Activated CD4-positive, alpha-beta memory T cell treated with anti-CD3 and anti-CD28 coated beads for 36 hours (primary cell): ENCODE measurements around the gene FRMD1. TPM values are rescaled to one million over a fixed set of nuclear protein-coding genes. Genes with fewer than 3 reads are reported as not detected.

Experiments
- CTCF ChIA-PET: fragments of 350-600 bp; sonication (Branson Sonifier 250); formaldehyde crosslinking; loops from one replicate; lab custom pipeline; 2021; ENCODE audit warnings: antibody characterized with exemption, inconsistent platforms; lab: Charles Lee
- POLR2A ChIA-PET: fragments of 350-600 bp; sonication (Branson Sonifier 250); formaldehyde crosslinking; loops from one replicate; lab custom pipeline; 2021; ENCODE audit warnings: antibody characterized with exemption; lab: Charles Lee
- DNase-seq: peaks from one replicate; pipeline ENCODE4 v3.0.0-alpha.2; 2020
- H3K27ac Mint-ChIP-seq: one replicate; pipeline ENCODE4 v1.8.0; 2021; ENCODE audit warnings: mixed read lengths
- H3K27me3 Mint-ChIP-seq: one replicate; pipeline ENCODE4 v1.8.0; 2021; ENCODE audit warnings: mixed read lengths
- H3K36me3 Mint-ChIP-seq: one replicate; pipeline ENCODE4 v1.8.0; 2021; ENCODE audit warnings: mixed read lengths
- H3K4me1 Mint-ChIP-seq: one replicate; pipeline ENCODE4 v1.8.0; 2021; ENCODE audit warnings: low read depth, mixed read lengths
- H3K4me3 Mint-ChIP-seq: one replicate; pipeline ENCODE4 v1.8.0; 2021; ENCODE audit warnings: mild to moderate bottlenecking, mixed read lengths
- H3K9me3 Mint-ChIP-seq: one replicate; pipeline ENCODE4 v1.8.0; 2021; ENCODE audit warnings: mixed read lengths
- intact Hi-C: fragments of 100-400 bp; cut with micrococcal nuclease; formaldehyde crosslinking; loops from one replicate; pipeline ENCODE4 v1.15.1; 2023
- total RNA-seq, 2 experiments: library from RNA; stranded (reverse); gene quantifications; one replicate each; pipeline ENCODE4 v1.2.3, GENCODE V29; 2021

The FRMD1 gene
- total RNA-seq, 2 experiments from 2014 or later: not detected

GRCh38 chr6:168120390-168121302, 41.6 kb upstream of the FRMD1 start:
- Mint-ChIP-seq H3K4me3 (no peak overlapping the region), H3K27me3 (peaks cover 6% of the 10 kb centered on the region), H3K4me1 (peaks cover 3% of the 10 kb centered on the region), H3K9me3 (peaks cover 2% of the 10 kb centered on the region), H3K36me3 (no peaks in the 10 kb centered on the region), H3K27ac (no peak overlapping the region)
- ChIA-PET CTCF (no interaction called here), POLR2A (no interaction called here)
- DNase-seq: peak; percentile 47
- intact Hi-C loops: no loop called here

- Mint-ChIP-seq H3K27me3 (peaks cover 6% of the 10 kb centered on the region), H3K27ac (no peak overlapping the region), H3K9me3 (peaks cover 2% of the 10 kb centered on the region), H3K36me3 (no peaks in the 10 kb centered on the region), H3K4me1 (peaks cover 3% of the 10 kb centered on the region), H3K4me3 (no peak overlapping the region)
- CTCF ChIA-PET: no interaction called here
- POLR2A ChIA-PET: no interaction called here
- intact Hi-C loops: no loop called here
- DNase-seq: no peak
Observed at GRCh38 chr6:168119539-168119938, 40.5 kb upstream of the FRMD1 start.

GRCh38 chr6:168118935-168119334, 39.9 kb upstream of the FRMD1 start:
- no peak for DNase-seq
- Mint-ChIP-seq H3K4me3 (no peak overlapping the region), H3K4me1 (peaks cover 3% of the 10 kb centered on the region), H3K36me3 (no peaks in the 10 kb centered on the region), H3K27ac (no peak overlapping the region), H3K9me3 (peaks cover 2% of the 10 kb centered on the region), H3K27me3 (peaks cover 6% of the 10 kb centered on the region)
- POLR2A ChIA-PET: no interaction called here
- CTCF ChIA-PET: no interaction called here
- intact Hi-C loops: no loop called here

GRCh38 chr6:168117942-168118341, 38.9 kb upstream of the FRMD1 start:
- POLR2A ChIA-PET: no interaction called here

GRCh38 chr6:168116975-168117899, 38.2 kb upstream of the FRMD1 start:
- CTCF ChIA-PET: no interaction called here
- Mint-ChIP-seq H3K9me3 (no peaks in the 10 kb centered on the region), H3K4me3 (no peak overlapping the region), H3K36me3 (no peaks in the 10 kb centered on the region), H3K4me1 (peaks cover 3% of the 10 kb centered on the region), H3K27me3 (no peaks in the 10 kb centered on the region), H3K27ac (no peak overlapping the region)
- intact Hi-C loops: no loop called here
- no peak for DNase-seq
- POLR2A ChIA-PET: no interaction called here

More at GRCh38 chr6:168117942-168118341, 38.9 kb upstream of the FRMD1 start:
- peaks cover under 1% of the 10 kb centered on the region for H3K9me3 Mint-ChIP-seq
- intact Hi-C loops: no loop called here
- CTCF ChIA-PET: no interaction called here
- no peak overlapping the region for H3K4me3 Mint-ChIP-seq
- peaks cover 4% of the 10 kb centered on the region for H3K27me3 Mint-ChIP-seq
- H3K27ac Mint-ChIP-seq: no peak overlapping the region
- no peaks in the 10 kb centered on the region for H3K36me3 Mint-ChIP-seq
- no peak for DNase-seq
- peaks cover 3% of the 10 kb centered on the region for H3K4me1 Mint-ChIP-seq

- Mint-ChIP-seq H3K27me3 (no peaks in the 10 kb centered on the region), H3K36me3 (no peaks in the 10 kb centered on the region), H3K4me3 (no peak overlapping the region), H3K4me1 (peaks cover 3% of the 10 kb centered on the region), H3K9me3 (no peaks in the 10 kb centered on the region), H3K27ac (no peak overlapping the region)
- CTCF ChIA-PET: no interaction called here
- POLR2A ChIA-PET: no interaction called here
- DNase-seq: no peak
- intact Hi-C loops: no loop called here
Observed at GRCh38 chr6:168116438-168116974, 37.5 kb upstream of the FRMD1 start.

- CTCF ChIA-PET: no interaction called here
- POLR2A ChIA-PET: no interaction called here
- Mint-ChIP-seq H3K4me1 (peaks cover under 1% of the 10 kb centered on the region), H3K4me3 (no peak overlapping the region), H3K9me3 (no peaks in the 10 kb centered on the region), H3K27me3 (no peaks in the 10 kb centered on the region), H3K36me3 (no peaks in the 10 kb centered on the region), H3K27ac (no peak overlapping the region)
- no peak for DNase-seq
- intact Hi-C loops: no loop called here
Observed at GRCh38 chr6:168115748-168116437, 36.9 kb upstream of the FRMD1 start.

- ChIA-PET POLR2A (no interaction called here), CTCF (no interaction called here)
- Mint-ChIP-seq H3K27ac (no peak overlapping the region), H3K4me1 (no peaks in the 10 kb centered on the region), H3K4me3 (no peak overlapping the region), H3K9me3 (no peaks in the 10 kb centered on the region), H3K36me3 (no peaks in the 10 kb centered on the region), H3K27me3 (peaks cover 4% of the 10 kb centered on the region)
- intact Hi-C loops: no loop called here
- DNase-seq: no peak
Observed at GRCh38 chr6:168113226-168113625, 34.2 kb upstream of the FRMD1 start.

- intact Hi-C loops: no loop called here
Observed at GRCh38 chr6:168111911-168112310, 32.9 kb upstream of the FRMD1 start.

GRCh38 chr6:168110437-168110836, 31.4 kb upstream of the FRMD1 start:
- H3K27me3 Mint-ChIP-seq: peaks cover 7% of the 10 kb centered on the region
- no peak for DNase-seq
- H3K27ac Mint-ChIP-seq: no peak overlapping the region
- H3K4me3 Mint-ChIP-seq: no peak overlapping the region
- intact Hi-C loops: no loop called here
- ChIA-PET CTCF (no interaction called here), POLR2A (no interaction called here)
- H3K4me1 Mint-ChIP-seq: no peaks in the 10 kb centered on the region
- H3K36me3 Mint-ChIP-seq: no peaks in the 10 kb centered on the region
- H3K9me3 Mint-ChIP-seq: no peaks in the 10 kb centered on the region

More at GRCh38 chr6:168111911-168112310, 32.9 kb upstream of the FRMD1 start:
- Mint-ChIP-seq H3K27me3 (peaks cover 4% of the 10 kb centered on the region), H3K9me3 (no peaks in the 10 kb centered on the region), H3K36me3 (no peaks in the 10 kb centered on the region), H3K4me1 (no peaks in the 10 kb centered on the region), H3K4me3 (no peak overlapping the region), H3K27ac (no peak overlapping the region)
- CTCF ChIA-PET: no interaction called here
- no peak for DNase-seq
- POLR2A ChIA-PET: no interaction called here

GRCh38 chr6:168109171-168109570, 30.2 kb upstream of the FRMD1 start:
- DNase-seq: no peak
- Mint-ChIP-seq H3K4me1 (no peaks in the 10 kb centered on the region), H3K27ac (no peak overlapping the region), H3K36me3 (no peaks in the 10 kb centered on the region), H3K9me3 (no peaks in the 10 kb centered on the region), H3K27me3 (peaks cover 12% of the 10 kb centered on the region), H3K4me3 (no peak overlapping the region)
- ChIA-PET CTCF (no interaction called here), POLR2A (no interaction called here)
- intact Hi-C loops: no loop called here
